ACC112 (cell line): ENCODE data around the gene TYMP.

Experiments used
- H2AFZ ChIP-seq: fragments of 200-600 bp; sonication (generic); one replicate; pipeline ENCODE4 v1.6.0; 2017; ENCODE audit warnings: antibody characterized with exemption, low read length; ENCODE audit not compliant: unreplicated experiment
- H3K27ac ChIP-seq: fragments of 200-600 bp; sonication (generic); 2 replicates; pipeline ENCODE4 v1.5.1; 2014; ENCODE audit warnings: low read depth, mild to moderate bottlenecking, antibody characterized with exemption, low read length, moderate library complexity
- H3K27me3 ChIP-seq: fragments of 200-600 bp; sonication (generic); 2 replicates; pipeline ENCODE4 v1.6.1; 2014; ENCODE audit warnings: mild to moderate bottlenecking, antibody characterized with exemption, low read length, moderate library complexity, mixed read lengths; ENCODE audit not compliant: insufficient read depth
- H3K36me3 ChIP-seq: fragments of 200-600 bp; sonication (generic); 2 replicates; pipeline ENCODE4 v1.6.1; 2016; ENCODE audit warnings: mild to moderate bottlenecking, antibody characterized with exemption, low read length, moderate library complexity, mixed read lengths; ENCODE audit not compliant: insufficient read depth
- H3K4me1 ChIP-seq: fragments of 200-600 bp; sonication (generic); one replicate; pipeline ENCODE4 v1.6.1; 2016; ENCODE audit warnings: low read length, mixed read lengths; ENCODE audit not compliant: insufficient read depth, unreplicated experiment, control insufficient read depth
- H3K4me3 ChIP-seq: fragments of 200-600 bp; sonication (generic); 2 replicates; pipeline ENCODE4 v1.5.1; 2014; ENCODE audit warnings: mild to moderate bottlenecking, low read depth, low read length
- H3K79me2 ChIP-seq: fragments of 200-600 bp; sonication (generic); one replicate; pipeline ENCODE4 v1.6.0; 2016; ENCODE audit warnings: low read length; ENCODE audit not compliant: control insufficient read depth, unreplicated experiment, insufficient read depth

The TYMP gene

GRCh38 chr22:50486561-50487289 is 43.1 kb downstream of the TYMP start, which contains the start of gene MIOX:
Gene MIOX (plus strand): TSS chr22:50486859. CDS start chr22:50486898, 39 bp downstream.
- no peaks in the 10 kb centered on the region for H3K79me2 ChIP-seq
- no peaks in the 10 kb centered on the region for H3K36me3 ChIP-seq
- no peak within 1 kb of the TSS for H3K4me3 ChIP-seq
- no peak within 1 kb of the TSS for H3K27ac ChIP-seq
- no peaks in the 10 kb centered on the region for H3K4me1 ChIP-seq
- H2AFZ ChIP-seq = no peak within 1 kb of the TSS
- peaks cover 5% of the 10 kb centered on the region for H3K27me3 ChIP-seq

DNA sequence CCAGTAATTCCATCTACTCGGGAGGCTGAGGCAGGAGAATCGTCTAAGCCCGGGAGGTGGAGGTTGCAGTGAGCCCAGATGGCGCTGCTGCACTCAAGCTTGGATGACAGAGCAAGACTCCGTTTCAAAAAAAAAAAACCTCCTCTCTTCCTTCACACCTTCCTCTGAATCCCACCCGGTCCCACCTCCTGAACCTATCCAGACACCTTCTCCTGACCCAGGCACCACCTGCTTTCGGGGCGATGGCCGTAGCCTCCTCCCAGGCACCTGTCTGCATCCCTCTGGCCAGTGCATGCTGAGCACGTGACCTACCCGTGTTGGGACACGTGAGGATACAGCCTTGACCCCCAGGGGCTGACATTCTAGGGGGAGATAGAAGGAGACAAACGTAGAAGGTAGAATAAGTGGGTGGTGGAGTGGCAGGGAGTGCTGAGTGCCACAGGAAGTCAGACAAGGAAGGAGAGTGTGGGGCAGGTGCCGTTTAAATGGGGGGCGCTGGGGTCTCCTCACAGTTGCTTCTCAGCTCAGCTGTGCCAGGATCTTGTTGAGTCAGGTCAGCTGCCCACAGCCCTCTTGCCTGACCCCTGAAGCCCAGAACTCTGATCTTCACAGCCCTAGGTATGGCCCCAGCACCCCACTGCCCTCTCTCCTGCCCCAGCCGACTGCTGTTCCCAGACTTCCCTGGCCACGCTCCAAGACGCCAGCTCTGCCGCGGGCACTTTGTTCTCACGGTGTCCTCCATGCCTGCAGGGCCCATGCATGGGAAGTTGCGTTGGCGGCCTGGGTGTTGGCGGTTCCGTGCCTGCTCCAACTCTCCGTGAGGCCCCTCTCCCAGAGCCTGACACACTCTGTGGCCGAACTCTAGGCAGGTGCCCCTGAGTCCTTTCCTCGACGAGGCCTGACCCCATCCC is 44.3 kb downstream of the TYMP start:
- no peaks in the 10 kb centered on the region for H3K4me1 ChIP-seq
- no peaks in the 10 kb centered on the region for H3K36me3 ChIP-seq
- peaks cover 7% of the 10 kb centered on the region for H3K27me3 ChIP-seq
- no peak overlapping the region for H3K4me3 ChIP-seq
- no peak overlapping the region for H3K27ac ChIP-seq
- H2AFZ ChIP-seq = no peak overlapping the region
- no peaks in the 10 kb centered on the region for H3K79me2 ChIP-seq

- H3K4me1 ChIP-seq = no peaks in the 10 kb centered on the region
These were observed 45.6 kb downstream of the TYMP start for GRCh38 chr22:50483977-50484853.

GRCh38 chr22:50483556-50483955 is 46.3 kb downstream of the TYMP start:
- no peaks in the 10 kb centered on the region for H3K79me2 ChIP-seq
- no peak overlapping the region for H2AFZ ChIP-seq
- H3K27me3 ChIP-seq = peaks cover 7% of the 10 kb centered on the region
- H3K4me3 ChIP-seq = no peak overlapping the region
- H3K27ac ChIP-seq = no peak overlapping the region
- no peaks in the 10 kb centered on the region for H3K4me1 ChIP-seq
- H3K36me3 ChIP-seq = no peaks in the 10 kb centered on the region

More at GRCh38 chr22:50483977-50484853, 45.6 kb downstream of the TYMP start:
- Histone ChIP-seq H3K27me3 (peaks cover 7% of the 10 kb centered on the region), H3K27ac (no peak overlapping the region), H3K79me2 (no peaks in the 10 kb centered on the region), H2AFZ (no peak overlapping the region), H3K36me3 (no peaks in the 10 kb centered on the region), H3K4me3 (no peak overlapping the region)

- Histone ChIP-seq H3K27me3 (peaks cover 7% of the 10 kb centered on the region), H3K36me3 (no peaks in the 10 kb centered on the region), H3K79me2 (no peaks in the 10 kb centered on the region), H3K4me3 (no peak overlapping the region), H2AFZ (no peak overlapping the region), H3K27ac (no peak overlapping the region), H3K4me1 (no peaks in the 10 kb centered on the region)
These were observed 46.7 kb downstream of the TYMP start for GRCh38 chr22:50483106-50483505.

DNA sequence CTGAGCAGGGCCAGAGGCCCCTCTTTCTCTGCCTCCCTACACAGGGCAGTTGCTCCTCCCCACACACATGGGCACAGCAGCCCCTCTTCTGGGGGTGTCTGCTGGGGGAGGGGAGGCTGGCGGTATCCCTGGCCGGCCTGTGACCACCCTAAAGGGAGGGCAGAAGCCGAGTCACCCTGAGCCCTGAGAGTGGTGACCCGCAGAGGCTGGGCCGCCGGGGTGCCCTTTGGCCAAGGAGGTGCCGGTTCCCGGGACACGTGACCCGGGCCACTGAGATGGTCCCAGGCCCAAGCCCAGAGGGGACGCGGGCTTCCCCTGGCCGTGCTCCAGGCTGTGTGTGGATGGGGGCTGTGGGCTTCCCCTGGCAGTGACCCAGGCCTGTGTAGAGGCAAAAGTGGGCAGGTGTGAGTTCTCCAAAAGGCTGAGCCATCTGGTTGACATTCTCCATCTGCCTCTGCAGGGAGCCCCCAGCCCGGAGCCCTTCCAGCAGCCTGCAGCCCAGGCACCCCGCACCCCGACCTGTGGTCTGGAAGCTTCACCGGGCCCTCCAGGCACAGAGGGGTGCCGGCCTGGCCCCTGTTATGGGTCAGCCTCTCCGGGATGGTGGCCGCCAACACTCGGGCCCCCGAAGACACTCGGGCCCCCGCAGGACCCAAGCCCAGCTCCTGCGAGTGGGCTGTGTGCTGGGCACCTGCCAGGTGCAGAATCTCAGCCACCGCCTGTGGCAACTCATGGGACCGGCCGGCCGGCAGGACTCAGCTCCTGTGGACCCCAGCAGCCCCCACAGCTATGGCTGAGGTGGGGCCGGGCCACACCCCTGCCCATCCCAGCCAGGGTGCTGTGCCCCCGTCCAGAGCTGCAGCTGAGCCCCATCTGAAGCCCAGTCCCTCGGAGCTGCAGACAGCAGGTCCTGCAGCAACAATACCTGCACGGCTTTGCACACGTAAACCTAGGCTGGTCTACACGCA is 47.4 kb downstream of the TYMP start:
- no peaks in the 10 kb centered on the region for H3K79me2 ChIP-seq
- peak overlapping the region; percentile 68 for H3K4me3 ChIP-seq
- peaks cover 7% of the 10 kb centered on the region for H3K27me3 ChIP-seq
- no peaks in the 10 kb centered on the region for H3K4me1 ChIP-seq
- no peaks in the 10 kb centered on the region for H3K36me3 ChIP-seq
- no peak overlapping the region for H2AFZ ChIP-seq
- H3K27ac ChIP-seq = no peak overlapping the region

DNA sequence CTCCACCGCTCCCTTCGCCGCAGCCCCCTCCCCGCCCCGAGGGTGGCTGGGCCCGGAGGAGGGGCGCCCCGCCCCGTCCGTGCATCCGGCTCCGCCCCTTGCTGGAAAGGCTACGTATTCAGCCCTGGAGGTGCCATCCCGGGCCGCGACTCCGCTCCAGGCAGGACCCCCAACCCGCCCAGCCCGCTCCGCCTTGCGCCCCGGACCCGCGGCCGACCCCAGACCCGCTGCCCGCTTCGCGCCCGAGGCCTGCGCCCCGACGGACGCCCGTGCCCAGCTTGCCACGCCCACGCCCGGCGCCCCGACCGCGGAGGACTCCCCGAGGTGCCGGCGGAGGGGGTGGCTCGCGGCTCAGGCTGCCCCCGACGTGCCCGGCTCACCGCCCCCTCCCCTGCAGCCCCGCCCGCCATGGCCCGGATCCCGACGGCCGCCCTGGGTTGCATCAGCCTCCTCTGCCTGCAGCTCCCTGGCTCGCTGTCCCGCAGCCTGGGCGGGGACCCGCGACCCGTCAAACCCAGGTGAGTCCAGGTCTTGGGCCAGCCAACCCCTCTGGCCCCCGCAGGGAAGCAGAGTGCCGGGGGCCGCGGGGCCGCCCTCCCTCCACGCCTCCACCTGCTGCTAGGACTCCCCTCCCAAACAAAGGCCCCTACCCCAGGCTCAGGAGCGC is 48.2 kb downstream of the TYMP start, which contains the start of gene ADM2:
TSS of gene ADM2 (plus strand) at position 104 of the 667 bp plus-strand sequence. CDS start at position 409, 305 bp downstream.
- no peaks in the 10 kb centered on the region for H3K4me1 ChIP-seq
- H3K79me2 ChIP-seq = no peaks in the 10 kb centered on the region
- H3K4me3 ChIP-seq = peak within 1 kb of the TSS; percentile 68
- no peaks in the 10 kb centered on the region for H3K36me3 ChIP-seq
- H3K27me3 ChIP-seq = peaks cover 7% of the 10 kb centered on the region
- no peak within 1 kb of the TSS for H3K27ac ChIP-seq
- no peak within 1 kb of the TSS for H2AFZ ChIP-seq

DNA sequence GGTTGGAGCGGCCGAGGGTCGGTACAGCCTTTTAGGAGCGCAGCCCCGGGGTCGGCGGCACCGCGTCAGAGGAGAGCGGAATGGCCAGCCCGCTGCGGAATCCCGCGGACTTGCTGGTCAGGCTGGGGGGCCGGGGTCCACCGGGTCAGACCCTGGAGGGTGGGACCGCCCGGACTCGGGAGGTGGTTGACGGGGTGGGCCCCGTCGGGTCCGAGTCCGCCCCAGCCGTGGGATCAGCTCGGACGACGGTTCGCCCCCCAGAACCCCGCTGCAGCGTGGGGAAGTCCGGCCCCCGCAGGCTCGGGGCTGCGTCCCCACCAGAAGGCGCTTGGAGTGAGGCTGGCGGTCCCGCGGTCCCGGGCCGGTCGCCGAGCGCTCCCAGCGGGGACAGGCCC is 48.8 kb downstream of the TYMP start:
- no peaks in the 10 kb centered on the region for H3K4me1 ChIP-seq

DNA sequence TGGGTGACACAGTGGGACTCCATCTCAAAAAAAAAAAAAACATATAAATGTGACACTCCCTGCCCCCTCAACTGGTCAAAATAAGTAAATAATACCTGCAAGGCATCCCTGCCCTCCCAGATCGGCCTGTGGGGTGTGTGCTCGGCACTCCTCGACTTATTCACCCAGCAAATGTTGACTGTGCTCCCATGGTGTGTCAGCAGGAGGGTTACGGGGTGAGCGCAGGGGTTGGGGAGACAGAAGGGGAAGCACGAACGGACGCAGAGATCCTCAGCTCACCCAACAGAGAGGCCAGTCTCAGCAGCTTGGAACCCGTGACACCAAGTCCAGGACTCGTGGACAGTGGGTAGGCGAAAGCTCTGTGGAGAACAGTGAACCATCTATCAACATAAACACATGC is 50.1 kb downstream of the TYMP start:
- H3K36me3 ChIP-seq = no peaks in the 10 kb centered on the region
- H3K79me2 ChIP-seq = no peaks in the 10 kb centered on the region
- peaks cover 7% of the 10 kb centered on the region for H3K27me3 ChIP-seq
- H3K27ac ChIP-seq = no peak overlapping the region
- H3K4me3 ChIP-seq = no peak overlapping the region
- H3K4me1 ChIP-seq = peaks cover 4% of the 10 kb centered on the region
- no peak overlapping the region for H2AFZ ChIP-seq

More for the DNA sequence above, 48.8 kb downstream of the TYMP start:
- no peak overlapping the region for H2AFZ ChIP-seq
- H3K36me3 ChIP-seq = no peaks in the 10 kb centered on the region
- H3K27me3 ChIP-seq = peaks cover 7% of the 10 kb centered on the region
- peak overlapping the region; percentile 68 for H3K4me3 ChIP-seq
- no peak overlapping the region for H3K27ac ChIP-seq
- H3K79me2 ChIP-seq = no peaks in the 10 kb centered on the region
